Measurements from ENCODE around the gene DKKL1.

GRCh38 chr19:49368711-49369358 is 5.2 kb downstream of the DKKL1 start:
- no peak for TF ChIP-seq ZFP30 (CRISPR knock-in tag; IDR thresholded peaks at IDR 0.05)
- TF ChIP-seq RARB (CRISPR knock-in tag; IDR thresholded peaks at IDR 0.05): no peak
- TF ChIP-seq POU6F1 (CRISPR knock-in tag; IDR thresholded peaks at IDR 0.05; ENCODE audit: borderline replicate concordance, low read depth): no peak
- no peak for TF ChIP-seq CREB5 (CRISPR knock-in tag; IDR thresholded peaks at IDR 0.05; ENCODE audit: low read depth)
- TF ChIP-seq ARNTL (CRISPR knock-in tag; IDR thresholded peaks at IDR 0.05; ENCODE audit: borderline replicate concordance, low read depth): no peak
- no peak for TF ChIP-seq ZNF565 (CRISPR knock-in tag; conservative IDR thresholded peaks at IDR 0.05; ENCODE audit: low read depth)
- TF ChIP-seq GLIS3 (CRISPR knock-in tag; IDR thresholded peaks at IDR 0.05): no peak
- no peak for TF ChIP-seq CSDC2 (CRISPR knock-in tag; IDR thresholded peaks at IDR 0.05)
- no peak for TF ChIP-seq TCF4 (CRISPR knock-in tag; IDR thresholded peaks at IDR 0.05; ENCODE audit: borderline replicate concordance)
- no peak for TF ChIP-seq PATZ1 (CRISPR knock-in tag; IDR thresholded peaks at IDR 0.05; ENCODE audit: borderline replicate concordance)
- no peak for TF ChIP-seq BACH2 (CRISPR knock-in tag; IDR thresholded peaks at IDR 0.05; ENCODE audit: borderline replicate concordance)
- TF ChIP-seq ZFP3 (CRISPR knock-in tag; IDR thresholded peaks at IDR 0.05): no peak
- TF ChIP-seq ZNF8 (CRISPR knock-in tag; IDR thresholded peaks at IDR 0.05): no peak
- no peak for TF ChIP-seq PPARA (CRISPR knock-in tag; IDR thresholded peaks at IDR 0.05; ENCODE audit: borderline replicate concordance)
